Subcutaneous adipose tissue (tissue), 4 donors: ENCODE data around the gene RAB11FIP3. TPM values are rescaled to one million over a fixed set of nuclear protein-coding genes. Genes with fewer than 3 reads are reported as not detected.

Experiments used
- CTCF ChIP-seq: fragments of 450-650 bp; IDR thresholded peaks from one replicate; pipeline ENCODE4 v1.5.1; 2016; ENCODE audit warnings: low read depth, mild to moderate bottlenecking, control low read depth, antibody characterized with exemption, moderate library complexity
- total RNA-seq, 4 donors: library from RNA; depleted of rRNA; stranded (reverse); fragments of >200 nt; gene quantifications; one replicate each; pipeline ENCODE4 v1.1.0, GENCODE V29; 2016

Gene RAB11FIP3
- total RNA-seq, 4 donors from 2014 or later: 10.9 to 35.0 (median 21.0) TPM

GRCh38 chr16:457732-458400, 32.4 kb downstream of the RAB11FIP3 start:
- TF ChIP-seq CTCF: no peak

- TF ChIP-seq CTCF: no peak
Measured at GRCh38 chr16:459761-460160, 34.3 kb downstream of the RAB11FIP3 start.

DNA sequence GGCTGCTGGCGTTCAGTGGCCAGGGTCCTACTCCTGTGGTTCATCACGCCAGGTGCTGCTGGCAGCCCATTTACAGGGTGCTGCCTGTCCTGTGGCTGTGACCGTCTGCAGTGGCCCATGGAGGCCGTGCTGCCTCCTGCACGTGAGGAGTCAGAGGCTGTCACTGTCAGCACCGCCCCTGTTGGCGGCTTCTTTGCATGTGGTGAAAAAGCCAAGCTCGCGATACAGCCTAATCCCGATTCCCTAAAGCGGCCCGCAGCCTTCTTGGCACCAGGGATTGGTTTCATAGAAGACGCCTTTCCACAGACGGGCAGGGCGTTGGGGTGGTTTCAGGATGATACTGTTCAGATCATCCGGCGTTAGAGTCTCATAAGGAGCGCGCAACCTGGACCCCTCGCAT, 35.3 kb downstream of the RAB11FIP3 start:
- TF ChIP-seq CTCF: no peak

DNA sequence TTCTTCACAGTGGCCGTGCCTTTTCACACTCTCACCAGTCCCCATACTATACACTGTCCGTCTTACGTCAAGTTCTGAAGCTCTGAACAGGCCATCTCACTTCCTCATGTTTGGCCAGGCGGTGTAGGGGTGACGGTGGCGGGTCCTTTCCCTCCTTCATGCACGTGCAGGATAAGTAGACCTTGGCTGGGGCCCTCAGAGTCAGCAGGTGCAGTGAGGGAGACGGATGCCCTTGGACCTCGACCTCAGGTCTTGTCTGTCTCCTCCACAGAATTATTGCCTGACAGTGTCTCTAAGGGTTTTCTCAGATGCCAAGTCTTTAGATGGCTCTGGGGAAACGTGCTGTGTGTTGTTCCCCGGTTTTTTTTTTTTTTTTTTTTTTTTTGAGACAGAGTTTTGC, 37.6 kb downstream of the RAB11FIP3 start:
- TF ChIP-seq CTCF: no peak

DNA sequence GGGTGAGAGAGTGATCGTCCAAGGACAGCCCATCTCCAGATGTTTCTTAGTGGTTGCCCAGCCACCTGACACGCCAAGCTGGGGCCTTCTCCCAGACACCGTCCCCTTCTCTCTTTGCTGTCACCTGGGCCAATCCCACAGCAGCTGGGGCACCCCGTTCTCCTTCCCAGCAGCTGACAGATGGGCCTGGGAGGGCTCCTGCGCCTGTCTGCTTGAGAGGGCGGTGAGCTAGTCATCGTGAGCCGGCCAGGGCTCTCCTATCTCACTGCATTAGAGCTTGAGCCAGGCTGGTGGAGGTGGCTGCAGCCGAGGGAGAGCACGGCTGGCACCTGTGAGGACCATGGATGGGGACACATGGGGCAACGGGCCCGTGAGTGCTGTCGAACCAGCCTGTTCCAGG, 41.2 kb downstream of the RAB11FIP3 start:
- no peak for TF ChIP-seq CTCF

- TF ChIP-seq CTCF: no peak
Measured at GRCh38 chr16:468068-468821, 42.8 kb downstream of the RAB11FIP3 start.

DNA sequence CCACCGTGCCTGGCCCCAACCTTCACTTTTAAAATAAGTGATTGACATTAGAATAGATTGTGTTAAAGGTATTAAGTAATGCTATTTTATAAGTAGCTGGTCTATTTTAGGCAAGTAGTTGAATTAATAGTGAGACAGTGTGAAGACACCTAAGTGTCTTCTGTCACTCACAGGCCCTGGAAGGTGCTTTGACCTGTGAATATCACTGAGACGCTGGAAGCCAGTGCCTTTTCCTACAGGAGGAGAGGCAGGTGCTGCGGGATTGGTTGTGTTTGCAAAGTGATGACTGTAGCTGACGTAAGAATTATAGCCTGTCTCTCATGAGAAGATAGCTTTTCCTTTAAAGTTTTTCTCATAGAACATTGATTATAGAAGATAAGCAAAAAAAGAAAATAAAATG, 45.0 kb downstream of the RAB11FIP3 start:
- no peak for TF ChIP-seq CTCF
